Heart right ventricle (tissue), 16 donors: Measurements from ENCODE around the gene LCORL. TPM values are rescaled to one million over a fixed set of nuclear protein-coding genes. Genes with fewer than 3 reads are reported as not detected.
"Not testable (repeated sequence)": the region's sequence is repeated elsewhere in the genome, so short reads cannot be mapped to it uniquely, and the experiment has no call there.

Experiments used
- ATAC-seq, 8 donors: fragments of 200-7000 bp; cut with Tn5 transposase; one replicate each; pipeline ENCODE4 v1.9.1; 2020; ENCODE audit warnings: mild to moderate bottlenecking in 8 of 8, moderate library complexity in 8 of 8, moderate number of reproducible peaks in 1 of 8
- DNase-seq, 2 donors: peaks; one replicate each; pipeline ENCODE4 v3.0.0-alpha.2; 2020
- H3K27ac ChIP-seq, 10 donors: fragments of 200-600 bp; sonication (generic) in 2 of 10; one replicate each; pipeline versions ENCODE4 v1.5.0 to v1.8.0; 2020 to 2022; ENCODE audit warnings: mild to moderate bottlenecking in 3 of 10
- H3K27me3 ChIP-seq, 7 donors: fragments of 200-600 bp; one replicate each; pipeline ENCODE4 v1.8.0; 2021 to 2022; ENCODE audit warnings: mild to moderate bottlenecking in 2 of 7
- H3K36me3 ChIP-seq, 9 donors: fragments of 200-600 bp; sonication (generic) in 1 of 9; one replicate each; pipeline versions ENCODE4 v1.5.0 to v1.8.0; 2020 to 2022; ENCODE audit warnings: mild to moderate bottlenecking in 2 of 9
- H3K4me1 ChIP-seq, 9 donors: fragments of 200-600 bp; sonication (generic) in 1 of 9; one replicate each; pipeline versions ENCODE4 v1.5.0 to v1.8.0; 2020 to 2022; ENCODE audit warnings: mild to moderate bottlenecking in 4 of 9
- H3K4me3 ChIP-seq, 10 donors: fragments of 200-600 bp; sonication (generic) in 2 of 10; one replicate each; pipeline versions ENCODE4 v1.5.0 to v1.8.0; 2020 to 2022; ENCODE audit warnings: mild to moderate bottlenecking in 7 of 10, moderate library complexity in 2 of 10
- H3K9me3 ChIP-seq, 11 donors: fragments of 200-600 bp in 10 of 11; sonication (generic) in 2 of 11; one replicate each; pipeline versions ENCODE4 v1.5.0 to v1.8.0; 2013 to 2022; ENCODE audit warnings: mild to moderate bottlenecking in 2 of 11, control low read depth in 1 of 11, moderate library complexity in 1 of 11
- WGBS, 2 donors: extraction: QIAGEN DNeasy Blood & Tissue Kit; methylation state at CpG; one replicate each; pipeline ENCODE4 v1.1.7; 2013; ENCODE audit warnings: inconsistent platforms in 1 of 2; 5-methylcytosine and 5-hydroxymethylcytosine counted together
- intact Hi-C, 10 donors: fragments of 100-400 bp; cut with DNase I; formaldehyde crosslinking; loops; one replicate each; pipeline versions ENCODE4 v1.11.1 to v1.14.2; 2022
- polyA plus RNA-seq, 2 donors: library from polyadenylated mRNA; stranded (reverse); fragments of 200-250 nt; gene quantifications; one replicate each; pipeline ENCODE4 v1.2.3, GENCODE V29; 2013
- total RNA-seq, 10 donors: library from RNA; stranded (reverse); fragmentation: NEBNext Ultra II Directional in 3 of 10; extraction: Animal tissue kit (Norgen Biotek cat#: 25700) in 3 of 10; gene quantifications; one replicate each; pipeline versions ENCODE4 v1.2.1 to v1.2.4, GENCODE V29; 2021 to 2023
- TF ChIP-seq, protein P1 (sequence below), 9 donors: fragments of 200-600 bp; sonication (generic) in 2 of 9; IDR thresholded peaks; one replicate each; pipeline versions ENCODE4 v1.5.0 to v1.8.0; 2021 to 2022; ENCODE audit warnings: antibody characterized with exemption in 9 of 9, mild to moderate bottlenecking in 5 of 9, moderate library complexity in 1 of 9
- donor health status: Arrhythmogenic right ventricular cardiomyopathy.
- donor health status: ischemic (EF 13 %, LVEDD 7.1; RV severe dilation, severe dysfunction).
- donor health status: healthy with polysubstance abuse.
- donor health status: DM: no; HTN: yes; CAD: no.
- donor health status: DM: no; HTN: no; CAD: no.
- donor health status: ischemic (EF 25% LVEDD 6.9; RV normal size, moderate dysfunction).
- donor health status: ischemic (EF 25% LVEDD 5.7; RV mildly dilated, moderate dysfunction).
- donor health status: healthy.
- donor health status: DM: yes; HTN: yes; CAD: no.
- donor health status: Ischemic cardiomyopathy.
- donor health status: ischemic (EF 35%, LVEDD 5.7; RV mildly dilated, moderate dysfunction).
- donor health status: nonischemic (EF 11% LVEDD 7.7; RV severe dilation, severe dysfunction).
- donor health status: DM: yes; HTN: yes; CAD: no.
- donor health status: PGD.
- donor health status: ischemic (EF 29% LVEDD 5.4; RV normal size, mild dysfunction).
- donor health status: nonischemic (EF 23%, LVEDD 6.1; RV moderate dilation, normal function).

The LCORL gene
- total and polyA plus RNA-seq, 12 donors: 1.7 to 11.1 (median 6.4) TPM

DNA sequence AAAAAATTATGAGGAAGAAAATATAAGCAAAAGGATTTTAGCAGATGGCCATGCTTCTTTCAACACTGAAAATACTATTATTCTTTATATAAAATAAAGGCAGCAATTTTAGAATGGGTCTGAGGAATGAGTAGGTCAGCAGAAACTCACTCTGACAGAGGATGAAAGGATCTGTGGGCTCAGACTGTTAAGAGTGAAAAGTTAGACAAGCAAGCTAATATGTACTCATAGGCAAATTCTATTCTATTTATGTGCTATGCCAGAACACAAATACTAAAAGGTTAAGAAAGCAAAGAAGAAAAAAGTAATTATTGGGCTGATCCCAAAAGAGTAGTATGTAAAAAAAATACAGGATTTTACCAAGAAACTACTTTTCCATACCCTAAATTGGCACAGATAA, 13.9 kb downstream of the LCORL start:
- intact Hi-C loops: no loop called here
- no peak for ATAC-seq
- no peaks in the 10 kb centered on the region for H3K9me3 ChIP-seq

DNA sequence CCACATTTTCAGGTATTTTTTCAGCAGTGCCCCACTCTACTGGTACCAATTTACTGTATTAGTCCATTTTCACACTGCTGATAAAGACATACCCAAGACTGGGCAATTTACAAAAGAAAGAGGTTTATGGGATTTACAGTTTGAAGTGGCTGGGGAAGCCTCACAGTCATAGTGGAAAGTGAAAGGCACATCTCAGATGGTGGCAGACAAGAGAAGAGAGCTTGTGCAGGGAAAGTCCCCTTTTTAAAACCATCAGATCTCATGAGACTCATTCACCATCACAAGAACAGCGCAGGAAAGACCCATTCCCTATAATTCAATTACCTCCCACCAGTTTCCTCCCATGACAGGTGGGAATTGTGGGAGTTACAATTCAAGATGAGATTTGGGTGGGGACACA, 15.1 kb downstream of the LCORL start:
- H3K36me3 ChIP-seq, DNase-seq, H3K9me3 ChIP-seq, H3K4me3 ChIP-seq, H3K27me3 ChIP-seq, H3K27ac ChIP-seq, ATAC-seq, intact Hi-C loops: not testable (repeated sequence)
- WGBS, 2 donors: 96 to 100% methylated on average over 1 of the region's 1 CpG
- peaks cover 0 to 17% (median 2%) of the 10 kb centered on the region in 9 donors for H3K4me1 ChIP-seq

More for the DNA sequence above, 13.9 kb downstream of the LCORL start:
- Histone ChIP-seq H3K36me3 (no peaks in the 10 kb centered on the region), H3K4me1 (peaks cover 0 to 29% (median 13%) of the 10 kb centered on the region in 9 donors), H3K4me3 (no peak overlapping the region), H3K27ac (no peak overlapping the region), H3K27me3 (no peaks in the 10 kb centered on the region)
- no peak for DNase-seq
- TF ChIP-seq, protein P1, sequence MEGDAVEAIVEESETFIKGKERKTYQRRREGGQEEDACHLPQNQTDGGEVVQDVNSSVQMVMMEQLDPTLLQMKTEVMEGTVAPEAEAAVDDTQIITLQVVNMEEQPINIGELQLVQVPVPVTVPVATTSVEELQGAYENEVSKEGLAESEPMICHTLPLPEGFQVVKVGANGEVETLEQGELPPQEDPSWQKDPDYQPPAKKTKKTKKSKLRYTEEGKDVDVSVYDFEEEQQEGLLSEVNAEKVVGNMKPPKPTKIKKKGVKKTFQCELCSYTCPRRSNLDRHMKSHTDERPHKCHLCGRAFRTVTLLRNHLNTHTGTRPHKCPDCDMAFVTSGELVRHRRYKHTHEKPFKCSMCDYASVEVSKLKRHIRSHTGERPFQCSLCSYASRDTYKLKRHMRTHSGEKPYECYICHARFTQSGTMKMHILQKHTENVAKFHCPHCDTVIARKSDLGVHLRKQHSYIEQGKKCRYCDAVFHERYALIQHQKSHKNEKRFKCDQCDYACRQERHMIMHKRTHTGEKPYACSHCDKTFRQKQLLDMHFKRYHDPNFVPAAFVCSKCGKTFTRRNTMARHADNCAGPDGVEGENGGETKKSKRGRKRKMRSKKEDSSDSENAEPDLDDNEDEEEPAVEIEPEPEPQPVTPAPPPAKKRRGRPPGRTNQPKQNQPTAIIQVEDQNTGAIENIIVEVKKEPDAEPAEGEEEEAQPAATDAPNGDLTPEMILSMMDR (IDR thresholded peaks at IDR 0.05): no peak

DNA sequence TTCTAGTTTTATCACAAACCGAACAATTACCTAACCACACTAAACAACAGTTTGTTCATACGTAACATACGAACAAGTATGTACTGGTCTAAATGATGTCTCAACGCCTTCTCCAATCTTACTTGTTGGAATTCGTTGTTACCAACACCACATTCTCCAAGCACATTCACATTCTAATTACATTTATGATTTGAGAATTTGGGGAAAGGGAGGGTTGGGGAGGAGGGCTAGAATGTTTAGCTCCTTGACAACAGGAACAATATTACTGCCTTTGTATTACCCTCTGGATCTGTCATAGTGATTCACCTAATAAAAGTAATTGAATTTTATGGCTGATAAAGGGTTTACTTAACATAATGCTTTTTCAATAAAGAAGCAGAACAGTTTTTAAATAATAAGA, 24.4 kb downstream of the LCORL start:
- no peak overlapping the region for H3K27ac ChIP-seq
- ATAC-seq: no peak
- TF ChIP-seq, protein P1 (IDR thresholded peaks at IDR 0.05): no peak
- H3K4me3 ChIP-seq: no peak overlapping the region
- 83 to 92% methylated on average over 5 of the region's 5 CpGs for WGBS, 2 donors
- no peak for DNase-seq
- no peaks in the 10 kb centered on the region for H3K36me3 ChIP-seq
- intact Hi-C loops: no loop called here
- no peaks in the 10 kb centered on the region for H3K4me1 ChIP-seq
- H3K27me3 ChIP-seq: no peaks in the 10 kb centered on the region
- no peaks in the 10 kb centered on the region for H3K9me3 ChIP-seq

DNA sequence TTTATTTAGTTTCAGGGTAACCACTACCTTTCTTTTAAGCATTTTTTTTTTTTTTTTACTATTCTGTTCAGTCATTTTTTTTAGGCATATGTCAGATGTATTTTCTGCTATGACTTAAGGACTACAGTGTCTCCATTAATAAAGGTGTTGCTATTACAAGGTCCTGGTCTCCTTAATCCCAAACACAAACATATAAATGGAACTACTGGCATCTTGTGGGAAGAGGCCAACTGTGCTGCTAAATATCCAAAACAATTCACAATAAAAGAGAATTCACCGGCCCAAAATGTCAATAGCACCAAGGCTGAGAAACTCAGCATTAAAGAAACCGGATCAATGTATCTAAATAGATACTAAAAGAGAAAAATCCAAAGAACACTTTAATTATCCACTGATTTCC, 26.4 kb downstream of the LCORL start:
- Histone ChIP-seq H3K27me3 (no peaks in the 10 kb centered on the region), H3K4me1 (no peaks in the 10 kb centered on the region), H3K4me3 (no peak overlapping the region), H3K9me3 (no peaks in the 10 kb centered on the region), H3K27ac (no peak overlapping the region), H3K36me3 (no peaks in the 10 kb centered on the region)
- 78 to 98% methylated on average over 2 of the region's 2 CpGs for WGBS, 2 donors
- intact Hi-C loops: no loop called here
- ATAC-seq (no peak), DNase-seq (no peak)
- TF ChIP-seq, protein P1 (IDR thresholded peaks at IDR 0.05): no peak

DNA sequence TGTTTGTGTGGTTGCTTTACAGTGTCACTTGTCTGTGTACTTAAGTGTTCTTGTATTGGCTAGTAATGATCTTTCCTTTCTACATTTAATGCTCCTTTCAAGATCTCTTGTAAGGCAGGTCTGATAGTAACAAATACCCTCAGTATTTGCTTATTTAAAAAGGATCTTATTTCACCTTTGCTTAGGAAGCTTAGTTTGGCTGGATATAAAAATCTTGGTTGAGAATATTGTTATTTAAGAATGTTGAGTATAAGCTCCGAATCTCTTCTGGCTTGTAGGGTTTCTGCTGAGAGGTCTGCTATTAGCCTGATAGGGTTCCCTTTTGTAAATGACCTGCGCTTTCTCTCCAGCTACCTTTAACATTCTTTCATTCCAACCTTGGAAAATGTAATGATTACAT, 35.7 kb downstream of the LCORL start:
- DNase-seq (no peak), ATAC-seq (no peak)
- WGBS, 2 donors: 98 to 100% methylated on average over 2 of the region's 2 CpGs
- intact Hi-C loops: no loop called here
- Histone ChIP-seq H3K4me1 (no peaks in the 10 kb centered on the region), H3K27me3 (no peaks in the 10 kb centered on the region), H3K4me3 (no peak overlapping the region), H3K27ac (no peak overlapping the region), H3K36me3 (peaks cover 0 to 8% (median 0%) of the 10 kb centered on the region in 9 donors), H3K9me3 (peaks cover 0 to 59% (median 0%) of the 10 kb centered on the region in 11 donors)
- TF ChIP-seq, protein P1 (IDR thresholded peaks at IDR 0.05): no peak
